H9 (cell line): Measurements from ENCODE around the gene KCNG1. TPM values are rescaled to one million over a fixed set of nuclear protein-coding genes. Genes with fewer than 3 reads are reported as not detected.
A peak's percentile ranks its signal among the peaks of the same experiment; 100 is the strongest.

Source experiments
- DNase-seq: peaks from one replicate; pipeline ENCODE4 v3.0.0-alpha.2; 2017
- H2AFZ ChIP-seq: one replicate; pipeline ENCODE4 v1.6.1; 2013; ENCODE audit warnings: mild to moderate bottlenecking, low read length, control low read depth, moderate library complexity
- H2AK5ac ChIP-seq: 2 replicates; pipeline ENCODE4 v1.6.1; 2013; ENCODE audit warnings: low read length, control low read depth, mixed read lengths; ENCODE audit not compliant: insufficient read length
- H2BK120ac ChIP-seq: one replicate; pipeline ENCODE4 v1.6.1; 2013; ENCODE audit warnings: low read depth, mild to moderate bottlenecking, low read length, control low read depth, inconsistent platforms; ENCODE audit not compliant: poor library complexity, severe bottlenecking
- H2BK12ac ChIP-seq: 2 replicates; pipeline ENCODE4 v1.6.1; 2013; ENCODE audit warnings: low read length, control low read depth, mixed read lengths, low read depth; ENCODE audit not compliant: insufficient read length
- H2BK15ac ChIP-seq: 2 replicates; pipeline ENCODE4 v1.6.1; 2013; ENCODE audit warnings: low read depth, low read length, control low read depth
- H2BK20ac ChIP-seq: one replicate; pipeline ENCODE4 v1.6.1; 2013; ENCODE audit warnings: low read depth, mild to moderate bottlenecking, low read length, control low read depth, inconsistent platforms; ENCODE audit not compliant: poor library complexity, severe bottlenecking
- H2BK5ac ChIP-seq: 2 replicates; pipeline ENCODE4 v1.6.1; 2013; ENCODE audit warnings: low read length, control low read depth, mixed read lengths; ENCODE audit not compliant: insufficient read length
- H3K14ac ChIP-seq: 2 replicates; pipeline ENCODE4 v1.6.1; 2013; ENCODE audit warnings: low read length, control low read depth; ENCODE audit not compliant: insufficient read depth
- H3K18ac ChIP-seq: 2 replicates; pipeline ENCODE4 v1.6.1; 2013; ENCODE audit warnings: low read depth, mild to moderate bottlenecking, mixed read lengths, low read length, control low read depth; ENCODE audit not compliant: insufficient read length
- H3K23ac ChIP-seq: 2 replicates; pipeline ENCODE4 v1.6.1; 2013; ENCODE audit warnings: low read length, control low read depth, mixed read lengths, low read depth; ENCODE audit not compliant: insufficient read length
- H3K23me2 ChIP-seq: 2 replicates; pipeline ENCODE4 v1.6.1; 2013; ENCODE audit warnings: low read depth, mild to moderate bottlenecking, mixed read lengths, low read length, control low read depth; ENCODE audit not compliant: insufficient read length, poor library complexity, severe bottlenecking
- H3K27ac ChIP-seq: 2 replicates; pipeline ENCODE4 v1.5.1; 2013; ENCODE audit warnings: low read length, control low read depth, mixed read lengths, low read depth; ENCODE audit not compliant: insufficient read length
- H3K27me3 ChIP-seq: 2 replicates; pipeline ENCODE4 v1.6.1; 2013; ENCODE audit warnings: low read length, control low read depth, inconsistent platforms; ENCODE audit not compliant: insufficient read depth
- H3K4ac ChIP-seq: 2 replicates; pipeline ENCODE4 v1.6.1; 2013; ENCODE audit warnings: low read depth, mild to moderate bottlenecking, control low read depth, inconsistent platforms, low read length, moderate library complexity
- H3K4me1 ChIP-seq: 2 replicates; pipeline ENCODE4 v1.6.1; 2013; ENCODE audit warnings: low read length, control low read depth, inconsistent platforms; ENCODE audit not compliant: insufficient read depth
- H3K4me2 ChIP-seq: 2 replicates; pipeline ENCODE4 v1.6.1; 2013; ENCODE audit warnings: low read length, control low read depth, mixed read lengths; ENCODE audit not compliant: insufficient read length, insufficient read depth
- H3K56ac ChIP-seq: 2 replicates; pipeline ENCODE4 v1.6.1; 2013; ENCODE audit warnings: low read depth, mild to moderate bottlenecking, mixed read lengths, low read length, control low read depth; ENCODE audit not compliant: insufficient read length
- H3K79me1 ChIP-seq: 2 replicates; pipeline ENCODE4 v1.6.1; 2013; ENCODE audit warnings: low read depth, mild to moderate bottlenecking, moderate library complexity, low read length, control low read depth, inconsistent platforms; ENCODE audit not compliant: insufficient read depth, poor library complexity, severe bottlenecking
- H3K79me2 ChIP-seq: 2 replicates; pipeline ENCODE4 v1.6.1; 2013; ENCODE audit warnings: low read length, control low read depth, inconsistent platforms; ENCODE audit not compliant: insufficient read depth
- H3K9ac ChIP-seq: 2 replicates; pipeline ENCODE4 v1.6.1; 2013; ENCODE audit warnings: low read length, control low read depth, mixed read lengths; ENCODE audit not compliant: insufficient read length; ENCODE audit errors: extremely low read depth
- H3K9me3 ChIP-seq: one replicate; pipeline ENCODE4 v1.6.1; 2013; ENCODE audit warnings: low read depth, low read length, inconsistent platforms; ENCODE audit not compliant: control insufficient read depth
- H3T11ph ChIP-seq: one replicate; pipeline ENCODE4 v1.6.1; 2013; ENCODE audit warnings: mild to moderate bottlenecking, low read length, control low read depth, inconsistent platforms
- H4K20me1 ChIP-seq: one replicate; pipeline ENCODE4 v1.6.1; 2013; ENCODE audit not compliant: control insufficient read depth, insufficient read length, insufficient read depth
- H4K5ac ChIP-seq: 2 replicates; pipeline ENCODE4 v1.6.1; 2013; ENCODE audit warnings: low read depth, mild to moderate bottlenecking, mixed read lengths, low read length, control low read depth; ENCODE audit not compliant: insufficient read length
- H4K8ac ChIP-seq: replicated peaks from 2 replicates; pipeline ENCODE4 v1.6.1; 2013; ENCODE audit warnings: low read length, control low read depth, mixed read lengths, low read depth; ENCODE audit not compliant: insufficient read length
- H4K91ac ChIP-seq: 2 replicates; pipeline ENCODE4 v1.6.1; 2013; ENCODE audit warnings: low read depth, mild to moderate bottlenecking, moderate library complexity, mixed read lengths, low read length, control low read depth; ENCODE audit not compliant: insufficient read length
- H3K27ac Mint-ChIP-seq, 3 experiments: 2 replicates in 2 of 3; 3 replicates in 1 of 3; pipeline ENCODE4 v1.8.0; 2020 to 2021; ENCODE audit warnings: mixed read lengths in 3 of 3, mild to moderate bottlenecking in 1 of 3, moderate library complexity in 1 of 3
- H3K27me3 Mint-ChIP-seq: 2 replicates; pipeline ENCODE4 v1.8.0; 2021; ENCODE audit warnings: low read depth, mild to moderate bottlenecking, moderate library complexity, mixed read lengths
- H3K36me3 Mint-ChIP-seq, 3 experiments: 2 replicates in 2 of 3; 3 replicates in 1 of 3; pipeline ENCODE4 v1.8.0; 2020 to 2021; ENCODE audit warnings: low read depth in 3 of 3, mixed read lengths in 3 of 3; ENCODE audit not compliant: insufficient read depth in 1 of 3
- H3K4me1 Mint-ChIP-seq, 2 experiments: 2 replicates each; pipeline ENCODE4 v1.8.0; 2020; ENCODE audit warnings: mixed read lengths in 2 of 2
- H3K4me3 Mint-ChIP-seq, 2 experiments: 2 replicates in 1 of 2; 3 replicates in 1 of 2; pipeline ENCODE4 v1.8.0; 2020 to 2021; ENCODE audit warnings: mild to moderate bottlenecking in 2 of 2, mixed read lengths in 2 of 2, moderate library complexity in 1 of 2
- H3K9me3 Mint-ChIP-seq, 2 experiments: 2 replicates in 1 of 2; 3 replicates in 1 of 2; pipeline ENCODE4 v1.8.0; 2020; ENCODE audit warnings: mild to moderate bottlenecking in 2 of 2, mixed read lengths in 2 of 2, moderate library complexity in 1 of 2
- CTCF ChIP-seq: fragments of 200-600 bp; sonication (generic); conservative IDR thresholded peaks from 3 replicates; pipeline ENCODE4 v1.8.0; 2021; ENCODE audit warnings: antibody characterized with exemption, mild to moderate bottlenecking
- WGBS: extraction: QIAGEN DNeasy Blood & Tissue Kit; methylation state at CpG from one replicate; pipeline ENCODE4 v1.1.7; 2013; ENCODE audit warnings: missing lambda C conversion rate, low lambda C conversion rate, mixed read lengths; ENCODE audit not compliant: insufficient read length; ENCODE audit errors: extremely low coverage; 5-methylcytosine and 5-hydroxymethylcytosine counted together
- total RNA-seq: library from RNA; stranded (reverse); gene quantifications from 2 replicates; pipeline ENCODE4 v1.2.1, GENCODE V29; 2021

KCNG1 gene
- total RNA-seq, 1 experiment from 2014 or later = 13.2 TPM

GRCh38 chr20:51019656-51020592 lies 3.0 kb downstream of the KCNG1 start:
- no CpG with 5 or more reads among the region's 21 CpGs for WGBS
- H2BK12ac ChIP-seq = no peak overlapping the region
- H3K9me3 ChIP-seq = no peaks in the 10 kb centered on the region
- H3K4me1 Mint-ChIP-seq = peaks cover 36 to 47% of the 10 kb centered on the region in 2 experiments
- H4K91ac ChIP-seq = no peak overlapping the region
- H3K9ac ChIP-seq = no peak overlapping the region
- H3K79me2 ChIP-seq = no peaks in the 10 kb centered on the region
- no peak overlapping the region for H3K27ac ChIP-seq
- H3K18ac ChIP-seq = no peak overlapping the region
- H4K5ac ChIP-seq = no peak overlapping the region
- H4K20me1 ChIP-seq = no peaks in the 10 kb centered on the region
- no peak overlapping the region for H2BK15ac ChIP-seq
- H3K56ac ChIP-seq = no peak overlapping the region
- no peaks in the 10 kb centered on the region for H3K79me1 ChIP-seq
- no peak for DNase-seq
- H3K23me2 ChIP-seq = peaks cover 8% of the 10 kb centered on the region
- no peak overlapping the region for H3K23ac ChIP-seq
- no peak overlapping the region for H2BK20ac ChIP-seq
- H2AFZ ChIP-seq = no peak overlapping the region
- H2BK120ac ChIP-seq = no peak overlapping the region
- H3K4me3 Mint-ChIP-seq = peak overlapping the region in 1 of 2 experiments; percentile 58; a peak in 2 of 5 replicates
- H3K4ac ChIP-seq = no peak overlapping the region
- H3K4me1 ChIP-seq = peaks cover 4% of the 10 kb centered on the region; the same call in 1 of the 2 replicates
- H3K9me3 Mint-ChIP-seq = no peaks in the 10 kb centered on the region; a peak in 2 of 5 replicates
- no peak overlapping the region for H3K14ac ChIP-seq
- H2AK5ac ChIP-seq = no peak overlapping the region
- H3K27me3 ChIP-seq = peaks cover 17% of the 10 kb centered on the region; the same call in 1 of the 2 replicates
- H3K27ac Mint-ChIP-seq = peak overlapping the region in 2 of 3 experiments; percentile 40 to 61; a peak in 1 of 7 replicates
- peak overlapping the region; percentile 74 for H3K4me2 ChIP-seq
- peaks cover 36% of the 10 kb centered on the region for H3K27me3 Mint-ChIP-seq
- peaks cover 3 to 12% (median 7%) of the 10 kb centered on the region in 3 experiments; a peak in 6 of 7 replicates for H3K36me3 Mint-ChIP-seq
- no peak overlapping the region for H4K8ac ChIP-seq
- no peak overlapping the region for H3T11ph ChIP-seq
- H2BK5ac ChIP-seq = no peak overlapping the region
- TF ChIP-seq CTCF = no peak
